ENCODE results near the gene HSPB6.
A peak's percentile ranks its signal among the peaks of the same experiment; 100 is the strongest.

Gene HSPB6

DNA sequence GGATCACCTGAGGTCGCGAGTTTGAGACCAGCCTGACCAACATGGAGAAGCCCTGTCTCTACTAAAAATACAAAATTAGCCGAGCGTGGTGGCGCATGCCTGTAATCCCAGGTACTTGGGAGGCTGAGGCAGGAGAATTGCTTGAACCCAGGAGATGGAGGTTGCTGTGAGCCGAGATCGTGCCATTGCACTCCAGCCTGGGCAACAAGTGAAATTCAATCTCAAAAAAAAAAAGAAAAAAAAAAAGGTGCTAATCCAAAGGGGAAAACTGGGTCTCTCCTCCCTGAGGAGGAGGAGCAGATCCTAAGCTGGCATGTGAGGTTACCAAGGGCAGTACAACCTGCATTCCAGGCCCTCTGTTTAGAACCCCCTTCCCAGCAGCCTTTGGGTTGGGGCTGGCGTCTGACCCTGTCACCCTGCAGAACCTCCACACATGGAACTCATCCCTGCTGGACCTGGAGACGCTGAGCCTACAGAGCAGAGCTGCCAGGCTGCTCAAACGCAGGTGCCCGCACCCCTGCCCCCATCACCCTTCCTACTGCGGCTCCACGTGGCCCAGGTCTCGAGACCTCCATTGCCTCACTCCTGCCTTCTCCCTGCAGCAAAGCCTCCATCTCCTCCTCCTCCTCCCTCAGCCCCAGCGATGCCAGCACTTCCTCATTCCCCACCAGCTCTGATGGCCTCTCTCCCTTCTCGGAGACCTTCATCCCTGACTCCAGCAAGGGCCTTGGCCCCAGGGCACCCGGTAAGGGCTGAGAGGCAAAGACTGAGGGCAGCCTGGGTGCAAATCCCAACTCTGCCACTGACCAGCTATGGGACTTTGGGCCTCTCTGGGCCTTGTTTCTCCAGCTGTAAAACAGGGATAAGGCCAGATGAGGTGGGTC is 7.8 kb upstream of the HSPB6 start:
- DNase-seq = no peak

DNA sequence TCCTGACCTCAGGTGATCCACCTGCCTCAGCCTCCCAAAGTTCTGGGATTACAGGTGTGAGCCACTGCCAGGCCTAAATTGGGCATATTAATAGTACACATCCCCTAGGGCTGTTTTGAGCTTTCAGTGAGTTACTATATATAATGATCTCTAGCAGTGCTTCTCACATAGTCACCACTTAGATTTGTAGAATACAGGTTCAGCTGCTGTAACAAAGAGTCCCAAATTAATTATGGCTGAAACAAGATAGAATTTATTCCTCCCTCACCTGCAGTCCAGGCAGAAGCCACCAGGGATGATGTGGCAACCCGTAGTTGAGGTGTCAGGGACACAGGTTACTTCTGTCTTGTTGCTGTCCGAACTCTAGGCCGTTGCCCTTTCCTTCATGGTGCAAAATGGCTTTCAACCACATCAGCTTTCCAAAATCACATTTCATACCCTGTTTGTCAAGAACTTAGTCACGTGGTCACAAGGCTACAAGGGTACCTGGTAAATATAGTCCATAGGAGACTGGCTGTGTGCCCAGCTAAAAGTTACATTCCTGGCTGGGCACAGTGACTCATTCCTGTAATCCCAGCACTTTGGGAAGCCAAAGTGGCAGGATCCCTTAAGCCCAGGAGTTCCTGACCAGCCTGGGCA is 4.0 kb upstream of the HSPB6 start:
- no peak for DNase-seq

DNA sequence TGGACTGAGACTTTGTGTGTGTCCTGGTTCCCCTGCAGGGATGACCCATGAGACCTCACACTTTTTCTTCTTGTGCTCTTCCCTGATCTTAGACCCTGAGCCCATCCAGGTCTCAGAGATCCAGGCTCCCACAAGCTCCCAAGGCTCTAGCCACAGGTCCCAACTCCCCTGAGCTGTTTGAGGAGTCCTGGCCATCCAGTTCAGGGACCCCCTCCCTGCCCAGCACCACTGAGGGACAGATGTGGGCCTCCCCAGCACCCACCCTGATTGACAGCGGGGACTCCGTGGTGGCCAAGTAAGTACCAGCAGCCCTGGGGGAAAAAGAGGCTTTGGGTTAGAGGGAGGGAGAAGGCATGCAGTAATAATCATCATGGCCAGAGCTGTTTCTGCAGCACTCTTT is 2.9 kb upstream of the HSPB6 start:
- DNase-seq = no peak

DNA sequence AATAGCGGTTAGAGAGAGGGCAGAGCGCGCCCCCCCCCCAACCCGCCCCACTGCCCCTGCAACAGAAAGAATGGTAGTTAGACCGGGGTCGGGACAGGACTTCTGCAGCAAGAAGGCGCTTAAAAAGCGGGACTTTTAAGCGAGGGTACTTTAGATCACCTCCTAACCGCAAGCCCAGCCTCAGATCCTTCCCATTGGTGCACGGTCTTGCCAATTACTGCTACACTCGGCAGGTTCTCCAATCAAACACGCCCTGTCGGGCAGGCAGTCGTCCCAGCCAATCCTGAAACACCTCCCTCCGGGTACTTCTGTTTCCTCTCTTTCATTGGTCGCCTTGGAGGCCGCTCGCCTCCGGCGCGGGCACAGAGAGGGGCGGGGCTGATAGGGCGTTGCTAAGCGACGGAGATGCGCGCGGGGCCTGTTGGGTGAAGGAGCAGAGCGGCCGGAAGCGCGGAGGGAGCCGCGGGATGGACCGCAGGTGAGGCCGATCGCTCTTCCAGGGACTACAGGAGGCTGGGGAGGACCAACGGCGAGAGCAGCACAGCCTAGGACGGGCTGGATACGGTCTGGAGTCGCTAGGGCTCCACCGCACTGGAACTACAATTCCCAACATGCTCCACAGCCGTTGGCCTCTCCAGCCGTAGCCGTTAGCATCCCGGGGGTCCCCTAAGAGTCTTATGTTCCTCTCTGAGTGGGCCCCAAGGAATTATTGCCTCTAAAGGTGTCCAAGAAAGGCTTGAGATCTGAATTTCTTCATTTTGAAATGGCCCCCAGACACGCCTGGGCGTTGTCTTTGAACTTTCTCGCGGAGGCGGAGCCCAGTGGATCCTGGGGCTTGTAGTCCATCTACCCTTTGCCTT is 1.1 kb upstream of the HSPB6 start, which contains the start of gene PROSER3:
PROSER3 (plus strand) TSS at position 428 of the 860 bp plus-strand sequence; CDS start at position 468, 40 bp downstream.
- DNase-seq = peak; percentile 98

DNA sequence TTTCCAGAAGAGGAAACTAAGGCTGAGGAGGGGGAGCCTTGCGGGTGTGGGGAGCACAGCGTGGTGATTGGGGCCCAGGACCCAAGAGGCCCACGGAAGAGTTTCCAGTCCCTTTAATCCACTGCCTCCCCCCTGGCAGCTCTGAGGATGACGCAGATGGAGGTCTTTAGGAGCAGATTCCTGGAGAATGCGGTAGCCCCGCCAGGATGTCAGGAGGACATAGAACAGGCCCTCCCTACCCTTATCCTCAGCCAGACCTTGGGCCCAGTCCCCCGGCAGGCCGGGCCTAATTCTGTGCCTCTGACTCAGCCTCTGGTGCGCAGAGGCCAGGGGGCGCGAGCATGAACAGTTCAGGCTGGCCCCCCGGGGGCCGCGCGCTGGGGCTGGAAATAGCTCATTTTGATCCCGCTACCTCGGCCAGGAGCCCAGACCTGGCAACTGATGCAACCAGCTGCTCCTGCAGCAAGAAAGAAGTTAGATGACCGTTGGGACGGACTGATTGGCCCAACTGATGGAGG is 461 bp upstream of the HSPB6 start:
- no peak for DNase-seq

DNA sequence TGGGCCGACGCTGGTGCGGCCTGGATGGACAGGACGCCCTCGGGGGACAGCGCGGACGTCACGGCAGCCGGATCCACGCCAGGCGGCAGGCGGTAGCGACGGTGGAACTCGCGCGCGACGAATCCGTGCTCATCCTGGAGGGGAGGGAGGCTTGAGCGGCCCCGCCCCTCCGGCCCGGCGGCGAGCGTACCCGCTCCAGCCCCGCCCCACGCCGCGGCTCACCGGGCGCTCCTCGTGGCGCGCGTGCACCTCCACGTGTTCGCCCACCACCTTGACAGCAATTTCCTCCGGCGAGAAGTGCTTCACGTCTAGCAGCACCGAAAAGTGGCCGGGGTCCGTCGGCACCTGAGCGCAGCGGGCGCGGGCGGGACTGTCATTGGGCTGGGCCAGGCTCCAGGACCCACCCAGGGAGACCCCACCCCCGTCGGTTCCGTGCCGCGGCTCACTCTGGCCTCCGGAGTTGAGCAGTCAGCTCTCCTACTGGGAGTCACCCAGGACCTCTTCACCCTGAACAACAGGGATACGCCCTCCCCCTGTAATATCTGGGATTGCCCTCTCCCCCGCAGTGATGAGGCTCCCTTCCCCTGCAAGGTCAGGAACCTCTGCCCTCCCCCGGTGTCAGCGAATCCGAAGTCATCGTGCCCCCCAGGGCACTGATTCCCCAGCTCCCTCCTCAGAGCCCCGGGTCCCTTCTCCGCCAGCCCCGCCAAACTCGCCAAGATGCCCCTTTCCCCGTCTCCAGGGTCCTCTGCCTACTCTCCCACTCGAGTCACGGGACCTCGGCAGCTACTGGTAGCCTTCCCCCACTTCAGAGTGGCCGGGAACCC is 1.1 kb downstream of the HSPB6 start:
- DNase-seq = peak; percentile 64

DNA sequence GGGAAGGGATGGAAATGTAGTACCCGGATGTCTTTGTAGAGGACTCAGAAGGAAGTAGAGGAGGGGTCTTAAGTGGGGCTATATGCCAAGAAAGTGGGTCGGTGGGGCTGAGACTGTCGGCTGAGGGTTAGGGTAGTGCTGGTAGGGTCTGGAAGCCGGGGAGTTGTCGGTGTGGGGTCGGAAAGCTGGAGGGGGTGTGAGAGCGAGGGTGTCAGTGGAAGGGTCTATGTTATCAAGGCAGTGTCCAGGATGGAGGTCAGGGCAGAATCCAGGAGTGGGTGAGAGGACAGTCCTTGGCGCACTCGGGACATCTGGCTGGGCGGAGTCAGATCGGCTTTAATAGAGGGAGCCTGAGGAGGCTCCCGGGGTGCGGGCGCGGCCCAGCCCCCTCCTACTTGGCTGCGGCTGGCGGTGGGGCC is 1.7 kb downstream of the HSPB6 start:
- DNase-seq = no peak

DNA sequence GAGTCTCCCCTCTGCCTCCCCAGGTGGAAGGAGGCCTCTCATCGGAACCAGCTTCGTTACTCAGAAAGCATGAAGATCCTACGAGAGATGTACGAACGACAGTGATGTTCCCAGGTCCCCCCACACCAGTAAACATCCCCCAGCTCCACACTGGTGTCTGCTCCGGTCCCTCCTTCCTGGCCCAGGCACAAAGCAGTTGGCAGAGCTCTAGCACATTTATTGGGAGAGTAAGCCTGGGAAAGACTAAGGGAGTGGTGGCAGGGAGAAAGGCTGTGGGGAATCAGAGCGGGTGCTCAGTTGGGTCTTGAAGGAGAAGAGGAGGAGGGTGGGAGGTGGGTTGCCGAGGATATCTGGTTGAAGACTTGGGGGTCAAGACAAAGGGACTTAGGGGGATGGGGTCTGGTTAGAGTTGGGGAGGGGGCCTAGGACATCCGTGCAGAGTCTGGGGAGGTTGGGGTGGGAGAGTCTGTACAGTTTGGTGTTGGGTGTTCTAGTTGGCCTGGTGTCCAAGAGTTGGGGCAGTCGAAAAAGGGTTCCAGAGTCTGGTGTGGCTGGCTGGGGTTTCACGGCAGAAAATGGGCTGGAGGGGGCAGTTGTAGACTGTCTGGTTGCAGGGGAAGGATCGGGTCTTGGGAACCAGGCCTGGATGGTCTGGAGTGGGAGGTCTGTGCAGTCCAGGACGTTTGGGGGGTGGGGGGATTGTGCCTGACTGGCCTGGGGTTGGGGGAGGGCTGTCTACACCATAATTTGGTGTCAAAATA is 2.3 kb downstream of the HSPB6 start:
- DNase-seq = no peak

DNA sequence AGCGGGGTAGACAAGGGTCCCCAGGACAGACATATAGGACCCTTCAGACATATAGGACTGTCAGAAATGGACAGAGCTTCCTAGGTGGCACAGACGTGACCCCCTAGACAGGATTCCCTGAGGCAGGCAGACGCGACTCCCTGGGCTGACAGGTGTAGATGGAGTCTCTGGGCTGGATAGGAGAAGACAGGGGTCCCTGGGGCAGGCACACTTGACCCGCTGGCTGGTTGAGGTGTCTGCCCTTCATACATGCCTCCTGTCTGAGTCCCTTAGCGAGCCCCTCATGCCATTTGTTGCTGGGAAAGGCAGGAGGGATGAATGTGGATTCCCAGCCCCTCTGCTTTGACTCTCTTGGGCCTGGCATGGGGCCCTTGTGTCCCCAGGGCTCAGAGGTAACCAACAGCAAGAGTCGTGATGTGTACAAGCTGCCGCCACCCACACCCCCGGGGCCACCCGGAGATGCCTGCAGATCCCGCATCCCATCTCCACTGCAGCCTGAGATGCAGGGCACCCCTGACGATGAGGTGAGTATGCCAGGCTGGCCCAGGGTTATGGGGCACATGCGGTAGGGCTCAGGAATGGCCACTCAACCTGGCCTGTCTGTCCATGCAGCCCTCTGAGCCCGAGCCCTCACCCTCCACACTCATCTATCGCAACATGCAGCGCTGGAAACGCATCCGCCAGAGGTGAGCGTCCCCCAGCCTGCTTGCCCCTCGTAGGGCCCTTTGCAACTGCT is 3.0 kb downstream of the HSPB6 start:
- DNase-seq = no peak

DNA sequence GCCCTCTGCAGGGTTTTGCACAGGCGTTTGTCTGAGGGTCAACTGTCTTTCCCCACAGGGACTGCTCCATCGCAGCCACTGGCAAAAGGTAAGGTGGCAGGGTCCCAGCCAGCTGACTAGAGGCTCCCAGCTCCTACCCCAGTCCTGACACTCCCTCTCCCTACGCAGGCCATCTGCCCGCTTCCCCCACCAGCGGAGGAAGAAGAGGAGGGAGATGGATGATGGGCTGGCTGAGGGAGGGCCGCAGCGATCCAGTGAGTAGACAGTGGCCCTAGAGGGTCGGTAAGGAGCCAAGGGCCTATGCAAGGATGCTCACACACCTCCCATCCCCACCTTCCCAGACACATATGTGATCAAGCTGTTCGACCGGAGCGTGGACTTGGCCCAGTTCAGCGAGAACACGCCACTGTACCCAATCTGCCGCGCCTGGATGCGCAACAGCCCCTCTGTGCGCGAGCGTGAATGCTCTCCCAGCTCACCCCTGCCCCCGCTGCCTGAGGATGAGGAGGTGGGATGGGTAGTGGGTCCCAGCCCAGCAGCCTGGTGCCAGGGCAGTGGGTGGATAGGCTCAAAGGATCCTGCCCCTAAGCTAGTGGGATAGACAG is 4.0 kb downstream of the HSPB6 start:
- DNase-seq = no peak

DNA sequence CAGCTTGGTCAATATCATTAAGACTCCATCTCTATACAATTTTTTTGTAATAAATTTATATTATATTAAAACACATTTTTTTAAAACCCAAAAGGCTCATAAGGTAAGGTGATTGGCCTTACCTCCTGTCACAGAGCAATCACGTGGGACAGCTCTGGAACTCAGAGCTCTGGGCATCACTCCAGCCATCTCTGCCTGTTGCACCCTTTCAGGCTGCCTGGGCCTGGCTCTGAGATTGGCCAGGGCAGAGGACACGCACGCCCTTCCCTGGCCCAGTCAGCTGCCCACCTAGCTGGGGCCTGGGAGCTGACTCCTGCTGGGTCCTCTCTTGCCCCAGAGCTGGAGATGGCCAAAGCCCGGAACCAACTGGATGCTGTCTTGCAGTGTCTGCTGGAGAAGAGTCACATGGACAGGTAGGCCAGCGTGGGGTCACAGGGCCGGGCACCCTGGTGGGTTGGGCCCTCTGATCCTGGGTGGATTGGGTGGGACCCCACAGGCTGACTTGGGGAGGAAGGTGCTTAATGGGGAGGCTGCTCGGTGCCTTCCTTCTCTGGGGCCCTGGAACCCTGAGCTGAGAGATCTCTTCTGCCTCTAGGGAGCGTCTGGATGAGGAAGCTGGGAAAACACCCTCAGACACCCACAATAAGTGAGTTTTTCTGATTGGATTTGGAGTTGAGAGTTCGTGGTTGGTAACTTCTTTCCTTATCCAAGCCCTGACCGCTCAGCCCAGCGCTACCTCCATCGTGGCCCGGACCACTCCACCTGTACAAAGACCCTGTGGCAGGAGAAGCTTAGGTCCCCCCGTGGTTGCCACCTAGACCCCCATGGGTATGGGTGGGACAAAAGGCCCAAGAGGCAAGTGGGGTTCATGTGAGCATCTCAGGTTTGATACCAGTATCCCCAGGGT is 4.7 kb downstream of the HSPB6 start:
- no peak for DNase-seq

DNA sequence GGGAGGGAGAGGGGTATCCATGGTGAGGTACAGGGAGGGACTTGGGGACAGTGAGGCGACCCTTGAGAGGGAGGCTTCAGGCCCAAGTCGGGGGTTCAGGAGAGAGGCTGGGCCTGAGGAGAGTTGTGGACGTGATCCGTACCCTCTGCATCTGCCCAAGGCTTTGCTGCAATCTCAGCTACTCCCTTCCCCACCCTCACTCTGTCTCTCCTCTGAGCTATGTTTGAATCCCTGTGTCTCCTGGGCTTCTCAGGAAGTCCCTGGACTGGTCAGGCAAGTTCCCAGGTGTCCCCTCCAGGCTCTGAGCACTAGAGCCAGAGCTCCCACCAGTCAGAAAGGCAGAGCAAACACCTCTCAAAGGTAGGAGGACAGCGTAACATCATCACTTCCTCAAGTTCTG is 6.7 kb downstream of the HSPB6 start:
- DNase-seq = no peak

DNA sequence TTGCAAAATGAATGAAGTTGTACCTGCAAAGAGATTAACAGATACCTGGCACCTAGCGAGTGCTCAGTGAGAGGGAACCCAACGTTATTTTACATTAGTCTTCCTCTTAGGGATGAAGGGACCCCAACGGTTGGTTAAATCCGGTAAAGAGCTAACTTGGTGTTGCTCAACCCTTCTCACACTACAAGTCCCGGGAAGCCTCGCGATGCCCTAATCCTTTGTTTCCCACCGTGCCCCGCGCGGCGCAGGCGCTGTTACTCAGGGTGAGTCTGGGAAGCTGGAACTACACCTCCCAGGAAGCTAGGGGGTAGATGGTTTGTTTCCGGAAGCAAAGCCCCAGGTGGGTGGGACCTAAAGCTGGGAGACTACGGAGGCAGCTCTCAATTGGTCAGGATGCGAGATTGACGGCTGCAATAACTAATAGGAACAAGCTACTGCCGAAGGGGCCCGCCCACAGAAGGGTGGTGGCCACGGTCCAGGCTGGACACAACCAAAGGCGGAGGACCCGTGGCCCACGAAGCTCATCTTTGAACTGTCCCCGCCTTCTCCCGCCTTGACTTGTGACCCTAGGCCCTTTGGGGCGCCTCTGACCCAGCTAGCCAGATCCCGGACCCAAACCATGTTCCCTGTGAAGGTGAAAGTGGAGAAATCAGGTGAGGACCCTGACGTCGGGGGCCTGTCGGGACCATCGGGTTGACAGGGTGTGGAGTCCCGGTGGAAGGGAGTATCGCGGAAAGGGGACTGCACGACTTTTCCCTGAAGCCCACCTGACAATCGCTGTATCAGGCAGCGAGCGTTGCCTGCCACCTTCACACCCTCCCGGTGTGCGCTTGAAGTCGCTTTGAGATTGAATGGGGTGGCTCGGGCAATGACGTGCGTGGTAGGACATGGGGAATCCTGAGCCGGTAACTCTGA is 8.5 kb downstream of the HSPB6 start, which contains the start of gene LIN37:
LIN37 (plus strand) TSS at position 471 of the 915 bp plus-strand sequence; CDS start at position 620, 149 bp downstream.
- DNase-seq = peak; percentile 96

DNA sequence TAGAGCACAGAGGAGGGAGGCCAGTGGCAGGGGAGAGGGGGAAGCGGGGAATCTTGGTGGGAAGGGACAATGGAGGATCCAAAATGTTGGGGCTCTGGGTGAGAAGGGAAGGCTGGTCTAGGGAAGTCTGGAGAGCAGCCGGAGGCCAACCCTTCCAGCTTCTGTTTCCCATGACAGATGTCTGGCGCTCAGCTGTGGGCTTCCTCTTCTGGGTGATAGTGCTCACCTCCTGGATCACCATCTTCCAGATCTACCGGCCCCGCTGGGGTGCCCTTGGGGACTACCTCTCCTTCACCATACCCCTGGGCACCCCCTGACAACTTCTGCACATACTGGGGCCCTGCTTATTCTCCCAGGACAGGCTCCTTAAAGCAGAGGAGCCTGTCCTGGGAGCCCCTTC is 10.3 kb downstream of the HSPB6 start:
- DNase-seq = no peak

DNA sequence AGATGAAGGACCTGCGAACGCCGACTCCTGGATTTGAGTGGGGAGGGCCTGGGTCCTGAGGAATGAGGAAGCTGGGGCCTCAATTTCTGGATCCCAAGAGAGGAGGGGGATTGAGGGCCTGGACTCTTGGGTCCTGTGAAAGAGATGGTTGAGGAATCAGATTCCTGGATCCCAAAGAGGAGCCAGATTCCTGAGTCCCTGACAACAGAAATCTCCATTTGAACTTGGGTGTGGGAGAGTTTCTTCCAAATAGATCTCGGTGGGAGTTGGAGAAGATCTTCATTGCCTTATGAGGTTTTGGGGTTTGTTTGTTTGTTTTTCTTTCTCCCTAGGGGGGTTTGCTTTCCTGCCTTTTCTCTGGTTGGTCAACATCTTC is 10.8 kb downstream of the HSPB6 start:
- no peak for DNase-seq

DNA sequence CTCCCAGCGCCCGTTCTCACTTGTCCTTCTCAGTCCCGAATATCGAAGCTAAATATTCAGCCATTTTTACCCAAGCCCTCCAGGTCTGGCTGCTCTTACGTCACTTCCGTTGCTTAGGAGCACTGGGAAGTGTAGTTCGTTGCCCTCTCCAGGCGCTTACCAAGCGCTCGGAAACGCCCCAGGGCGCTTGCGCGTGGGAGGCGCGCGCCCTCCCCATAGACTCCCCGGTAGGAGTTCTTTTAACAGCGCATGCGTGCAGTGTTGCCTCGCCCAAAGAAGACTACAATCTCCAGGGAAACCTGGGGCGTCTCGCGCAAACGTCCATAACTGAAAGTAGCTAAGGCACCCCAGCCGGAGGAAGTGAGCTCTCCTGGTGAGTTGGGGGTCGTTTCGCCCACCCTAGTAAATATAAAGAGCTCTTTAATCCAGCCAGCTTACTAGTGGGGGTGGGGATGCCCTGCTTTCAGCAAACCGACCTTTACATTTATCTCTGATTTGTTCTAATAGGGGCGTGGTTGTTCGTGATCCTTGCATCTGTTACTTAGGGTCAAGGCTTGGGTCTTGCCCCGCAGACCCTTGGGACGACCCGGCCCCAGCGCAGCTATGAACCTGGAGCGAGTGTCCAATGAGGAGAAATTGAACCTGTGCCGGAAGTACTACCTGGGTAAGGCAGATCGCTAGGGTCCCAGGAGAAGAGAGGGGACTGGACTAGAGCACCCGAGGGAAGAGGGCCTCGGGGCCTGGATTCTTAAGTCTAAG is 11.3 kb downstream of the HSPB6 start, which contains the start of the genes PSENEN and U2AF1L4:
PSENEN (plus strand) TSS at position 324 of the 759 bp plus-strand sequence; CDS start at position 604, 280 bp downstream.
U2AF1L4 (minus strand) TSS at position 91 of the 759 bp plus-strand sequence; CDS start at position 64, 27 bp downstream.
- DNase-seq = peak; percentile 95

Data from activated CD8-positive, alpha-beta memory T cell treated with anti-CD3 and anti-CD28 coated beads, Interleukin-2, amount 50 U/mL, for 4 hours (primary cell).